ENCODE measurements around the gene HTT-AS.

GRCh38 chr4:3016961-3017360, 57.4 kb downstream of the HTT-AS start:
- no peak for TF ChIP-seq CTCF (IDR thresholded peaks at IDR 0.05 in 8 of 11, conservative IDR thresholded peaks at IDR 0.05 in 3 of 11)
- no peak for TF ChIP-seq POLR2A (IDR thresholded peaks at IDR 0.05)
- no peak for TF ChIP-seq POLR2AphosphoS5 (IDR thresholded peaks at IDR 0.05)
